Nephron (organoid): ENCODE data around the gene BMPR1B.

Source experiments
- H3K27ac Mint-ChIP-seq, 3 experiments: 2 replicates each; pipeline ENCODE4 v1.8.0; 2020; ENCODE audit warnings: mixed read lengths in 3 of 3, mild to moderate bottlenecking in 2 of 3, moderate library complexity in 1 of 3
- H3K27me3 Mint-ChIP-seq: 2 replicates; pipeline ENCODE4 v1.8.0; 2021; ENCODE audit warnings: low read depth, mild to moderate bottlenecking, moderate library complexity, mixed read lengths
- H3K36me3 Mint-ChIP-seq: 2 replicates; pipeline ENCODE4 v1.8.0; 2020; ENCODE audit warnings: low read depth, mixed read lengths
- H3K4me1 Mint-ChIP-seq: 2 replicates; pipeline ENCODE4 v1.8.0; 2020; ENCODE audit warnings: mixed read lengths
- H3K4me3 Mint-ChIP-seq, 3 experiments: 2 replicates each; pipeline ENCODE4 v1.8.0; 2020; ENCODE audit warnings: mild to moderate bottlenecking in 3 of 3, mixed read lengths in 3 of 3, moderate library complexity in 2 of 3
- H3K9me3 Mint-ChIP-seq: 2 replicates; pipeline ENCODE4 v1.8.0; 2020; ENCODE audit warnings: mixed read lengths
- TF ChIP-seq, protein P1 (sequence below), 3 experiments: fragments of 200-600 bp; sonication (generic); IDR thresholded peaks; one replicate each; pipeline ENCODE4 v1.5.0; 2021; ENCODE audit warnings: antibody characterized with exemption in 3 of 3; ENCODE audit not compliant: unreplicated experiment in 3 of 3

Gene BMPR1B

DNA sequence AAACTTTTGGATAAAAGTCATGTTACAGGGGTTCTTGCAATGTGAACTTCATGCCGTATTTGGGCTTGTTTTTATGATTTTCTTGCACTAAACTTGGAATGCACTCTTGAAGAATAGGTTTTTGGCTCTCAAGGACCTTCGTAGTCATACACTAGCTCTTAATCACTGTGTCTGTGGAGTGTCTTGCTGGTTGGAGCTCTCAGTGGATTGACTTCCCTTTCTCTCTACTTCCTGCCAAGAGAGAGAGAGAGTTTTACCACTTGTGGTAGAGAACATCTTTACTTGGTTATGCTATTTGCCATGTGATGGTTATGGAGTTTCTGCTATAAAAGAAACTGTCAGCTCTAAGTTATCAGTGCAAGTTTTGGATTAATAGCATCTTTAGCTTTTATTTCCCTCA is 112.4 kb downstream of the BMPR1B start:
- Mint-ChIP-seq H3K9me3 (no peaks in the 10 kb centered on the region), H3K4me3 (no peak overlapping the region), H3K36me3 (no peaks in the 10 kb centered on the region), H3K27ac (peak overlapping the region; percentile 8 to 22 (median 13)), H3K4me1 (peaks cover 5% of the 10 kb centered on the region), H3K27me3 (no peaks in the 10 kb centered on the region)
- TF ChIP-seq, protein P1, sequence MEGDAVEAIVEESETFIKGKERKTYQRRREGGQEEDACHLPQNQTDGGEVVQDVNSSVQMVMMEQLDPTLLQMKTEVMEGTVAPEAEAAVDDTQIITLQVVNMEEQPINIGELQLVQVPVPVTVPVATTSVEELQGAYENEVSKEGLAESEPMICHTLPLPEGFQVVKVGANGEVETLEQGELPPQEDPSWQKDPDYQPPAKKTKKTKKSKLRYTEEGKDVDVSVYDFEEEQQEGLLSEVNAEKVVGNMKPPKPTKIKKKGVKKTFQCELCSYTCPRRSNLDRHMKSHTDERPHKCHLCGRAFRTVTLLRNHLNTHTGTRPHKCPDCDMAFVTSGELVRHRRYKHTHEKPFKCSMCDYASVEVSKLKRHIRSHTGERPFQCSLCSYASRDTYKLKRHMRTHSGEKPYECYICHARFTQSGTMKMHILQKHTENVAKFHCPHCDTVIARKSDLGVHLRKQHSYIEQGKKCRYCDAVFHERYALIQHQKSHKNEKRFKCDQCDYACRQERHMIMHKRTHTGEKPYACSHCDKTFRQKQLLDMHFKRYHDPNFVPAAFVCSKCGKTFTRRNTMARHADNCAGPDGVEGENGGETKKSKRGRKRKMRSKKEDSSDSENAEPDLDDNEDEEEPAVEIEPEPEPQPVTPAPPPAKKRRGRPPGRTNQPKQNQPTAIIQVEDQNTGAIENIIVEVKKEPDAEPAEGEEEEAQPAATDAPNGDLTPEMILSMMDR (IDR thresholded peaks at IDR 0.05; ENCODE audit: unreplicated experiment in 3 of 3) = no peak

- no peak overlapping the region for H3K27ac Mint-ChIP-seq
- H3K4me1 Mint-ChIP-seq = peaks cover 5% of the 10 kb centered on the region
- no peaks in the 10 kb centered on the region for H3K27me3 Mint-ChIP-seq
- H3K9me3 Mint-ChIP-seq = no peaks in the 10 kb centered on the region
- no peaks in the 10 kb centered on the region for H3K36me3 Mint-ChIP-seq
- TF ChIP-seq, protein P1 (IDR thresholded peaks at IDR 0.05; ENCODE audit: unreplicated experiment in 3 of 3) = no peak
- no peak overlapping the region for H3K4me3 Mint-ChIP-seq
These were observed 114.0 kb downstream of the BMPR1B start for GRCh38 chr4:94871644-94872305.

DNA sequence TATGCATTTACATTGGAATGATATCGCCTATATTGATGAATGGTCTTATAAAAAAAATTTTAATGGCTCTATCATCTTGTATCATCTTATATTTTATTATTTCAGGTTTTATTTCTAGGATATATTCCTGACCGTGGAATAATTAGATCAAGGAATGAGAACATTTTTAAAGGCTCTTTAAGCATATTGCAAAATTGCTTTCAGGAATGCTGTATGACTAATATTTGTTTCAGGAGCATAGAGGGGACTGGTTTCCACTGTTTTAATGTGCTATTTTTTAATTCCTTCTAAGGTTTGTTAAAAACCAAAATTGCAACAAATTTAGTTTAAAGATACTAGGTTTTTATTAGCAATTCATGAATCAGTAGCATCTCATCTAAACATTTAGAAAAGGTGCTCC is 120.2 kb downstream of the BMPR1B start:
- TF ChIP-seq, protein P1 (IDR thresholded peaks at IDR 0.05; ENCODE audit: unreplicated experiment in 3 of 3) = no peak
- Mint-ChIP-seq H3K4me3 (no peak overlapping the region), H3K27me3 (no peaks in the 10 kb centered on the region), H3K9me3 (no peaks in the 10 kb centered on the region), H3K4me1 (no peaks in the 10 kb centered on the region), H3K36me3 (peaks cover 4% of the 10 kb centered on the region), H3K27ac (no peak overlapping the region)

- TF ChIP-seq, protein P1 (IDR thresholded peaks at IDR 0.05; ENCODE audit: unreplicated experiment in 3 of 3) = no peak
- Mint-ChIP-seq H3K4me1 (no peaks in the 10 kb centered on the region), H3K4me3 (no peak overlapping the region), H3K27me3 (no peaks in the 10 kb centered on the region), H3K27ac (no peak overlapping the region), H3K9me3 (no peaks in the 10 kb centered on the region), H3K36me3 (peaks cover 4% of the 10 kb centered on the region)
These were observed 123.2 kb downstream of the BMPR1B start for GRCh38 chr4:94880956-94881355.

GRCh38 chr4:94882756-94883155 is 125.0 kb downstream of the BMPR1B start:
- Mint-ChIP-seq H3K9me3 (peaks cover 6% of the 10 kb centered on the region), H3K27ac (no peak overlapping the region), H3K4me1 (no peaks in the 10 kb centered on the region), H3K4me3 (no peak overlapping the region), H3K27me3 (no peaks in the 10 kb centered on the region), H3K36me3 (peaks cover 11% of the 10 kb centered on the region)
- TF ChIP-seq, protein P1 (IDR thresholded peaks at IDR 0.05; ENCODE audit: unreplicated experiment in 3 of 3) = no peak

- TF ChIP-seq, protein P1 (IDR thresholded peaks at IDR 0.05; ENCODE audit: unreplicated experiment in 3 of 3) = no peak
- H3K36me3 Mint-ChIP-seq = peaks cover 7% of the 10 kb centered on the region
- peaks cover 6% of the 10 kb centered on the region for H3K9me3 Mint-ChIP-seq
- H3K27me3 Mint-ChIP-seq = no peaks in the 10 kb centered on the region
- no peak overlapping the region for H3K4me3 Mint-ChIP-seq
- H3K4me1 Mint-ChIP-seq = peaks cover 8% of the 10 kb centered on the region
- no peak overlapping the region for H3K27ac Mint-ChIP-seq
These were observed 129.3 kb downstream of the BMPR1B start for GRCh38 chr4:94887027-94887426.
